GM15510 (cell line): Measurements from ENCODE around the gene PRAMEF14.
"Not testable (repeated sequence)": the region's sequence is repeated elsewhere in the genome, so short reads cannot be mapped to it uniquely, and the experiment has no call there.

Experiments
- POLR2A ChIP-seq: IDR thresholded peaks from 3 replicates; pipeline ENCODE4 v1.6.1; 2011; ENCODE audit warnings: borderline replicate concordance; ENCODE audit not compliant: insufficient read length; ENCODE audit errors: extremely low read depth

PRAMEF14 gene, protein sequence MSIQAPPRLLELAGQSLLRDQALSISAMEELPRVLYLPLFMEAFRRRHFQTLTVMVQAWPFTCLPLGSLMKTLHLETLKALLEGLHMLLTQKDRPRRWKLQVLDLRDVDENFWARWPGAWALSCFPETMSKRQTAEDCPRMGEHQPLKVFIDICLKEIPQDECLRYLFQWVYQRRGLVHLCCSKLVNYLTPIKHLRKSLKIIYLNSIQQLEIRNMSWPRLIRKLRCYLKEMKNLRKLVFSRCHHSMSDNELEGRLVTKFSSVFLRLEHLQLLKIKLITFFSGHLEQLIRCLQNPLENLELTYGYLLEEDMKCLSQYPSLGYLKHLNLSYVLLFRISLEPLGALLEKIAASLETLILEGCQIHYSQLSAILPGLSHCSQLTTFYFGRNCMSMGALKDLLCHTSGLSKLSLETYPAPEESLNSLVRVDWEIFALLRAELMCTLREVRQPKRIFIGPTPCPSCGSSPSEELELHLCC

DNA sequence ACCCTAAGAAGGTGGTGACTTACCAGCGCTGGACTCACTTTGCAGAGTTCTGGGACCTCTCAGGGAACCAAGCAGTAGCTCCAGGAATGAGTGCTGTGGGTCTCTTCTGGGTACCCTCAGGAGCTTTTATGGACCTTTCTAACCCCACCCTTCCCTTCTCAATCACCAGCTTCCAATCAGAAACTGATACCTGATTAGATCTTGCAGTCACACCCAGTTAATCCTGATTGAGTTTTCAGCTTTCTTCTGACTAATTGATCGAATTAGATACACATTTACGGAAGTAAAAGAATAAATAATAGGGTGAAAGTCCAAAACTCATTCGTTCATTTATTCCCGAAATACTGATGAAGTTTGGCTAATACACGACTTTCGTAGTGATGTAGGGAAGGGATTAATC, at the start of gene PRAMEF14:
PRAMEF14 (minus strand) TSS at position 101 of the 400 bp plus-strand sequence. CDS start 1,820 bp downstream, outside the sequence.
- TF ChIP-seq POLR2A: not testable (repeated sequence)

DNA sequence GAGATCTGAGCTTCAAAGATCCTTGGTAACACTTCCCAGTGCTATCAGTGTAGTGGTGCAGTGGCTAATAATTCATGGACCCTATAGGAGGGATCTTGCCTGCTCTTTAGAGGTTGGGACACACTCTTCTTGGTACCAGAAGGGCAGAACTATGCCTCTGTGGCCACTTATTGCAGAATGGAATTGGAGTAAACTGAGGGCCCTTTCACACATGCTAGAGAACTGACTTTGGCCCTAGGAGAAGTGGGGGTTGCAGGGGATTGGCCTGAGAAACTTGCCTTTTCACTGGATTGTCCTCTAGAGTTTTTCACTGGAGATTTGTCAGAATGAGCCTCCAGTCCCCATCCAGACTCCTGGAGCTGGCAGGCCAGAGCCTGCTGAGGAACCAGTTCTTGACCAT, 42.4 kb upstream of the PRAMEF14 start, which contains the start of gene PRAMEF17:
PRAMEF17 (plus strand) TSS at position 301 of the 400 bp plus-strand sequence; CDS start at position 327, 26 bp downstream.
- TF ChIP-seq POLR2A: not testable (repeated sequence)

DNA sequence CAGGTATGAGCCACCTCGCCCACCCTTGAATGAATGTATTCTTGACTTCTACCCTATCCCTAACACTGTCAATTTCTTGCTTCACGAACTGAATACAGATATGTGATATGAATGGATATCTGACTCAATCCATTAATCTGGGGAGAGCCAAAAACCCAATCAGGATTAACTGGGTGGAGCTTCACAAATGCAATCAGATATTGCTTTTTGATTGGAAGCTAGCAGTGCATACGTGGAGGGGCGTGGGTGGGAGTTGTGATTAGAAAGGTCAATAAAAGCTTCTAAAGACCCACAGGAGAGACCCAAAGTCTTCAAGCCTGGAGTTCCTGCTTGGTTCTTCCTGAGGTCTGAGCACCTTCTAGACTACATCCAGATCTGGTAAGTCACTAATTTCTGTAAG, 31.7 kb downstream of the PRAMEF14 start, which contains the start of gene PRAMEF15:
PRAMEF15 (plus strand) TSS at position 301 of the 400 bp plus-strand sequence. CDS start 2,827 bp downstream, outside the sequence.
- TF ChIP-seq POLR2A: not testable (repeated sequence)

DNA sequence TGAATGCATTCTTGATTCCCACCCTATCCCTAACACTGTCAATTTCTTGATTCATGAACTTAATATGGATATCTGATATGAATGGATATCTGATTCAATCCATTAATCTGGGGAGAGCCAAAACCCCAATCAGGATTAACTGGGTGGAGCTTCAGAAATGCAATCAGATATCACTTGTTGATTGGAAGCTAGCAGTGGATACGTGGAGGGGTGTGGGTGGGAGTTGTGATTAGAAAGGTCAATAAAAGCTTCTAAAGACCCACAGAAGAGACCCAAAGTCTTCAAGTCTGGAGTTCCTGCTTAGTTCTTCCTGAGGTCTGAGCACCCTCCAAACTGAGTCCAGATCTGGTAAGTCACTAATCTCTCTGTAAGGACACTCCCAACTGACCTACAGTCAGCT, 43.7 kb downstream of the PRAMEF14 start, which contains the start of gene PRAMEF33:
PRAMEF33 (plus strand) TSS at position 301 of the 400 bp plus-strand sequence. CDS start 2,416 bp downstream, outside the sequence.
- TF ChIP-seq POLR2A: not testable (repeated sequence)
